T-helper 22 cell (primary cell): ENCODE measurements around the gene P3H2.
"Not testable (repeated sequence)": the region's sequence is repeated elsewhere in the genome, so short reads cannot be mapped to it uniquely, and the experiment has no call there.

Source experiments
- DNase-seq: peaks from one replicate; pipeline ENCODE4 v3.0.0-alpha.2; 2020; ENCODE audit warnings: low read depth

Gene P3H2, protein sequence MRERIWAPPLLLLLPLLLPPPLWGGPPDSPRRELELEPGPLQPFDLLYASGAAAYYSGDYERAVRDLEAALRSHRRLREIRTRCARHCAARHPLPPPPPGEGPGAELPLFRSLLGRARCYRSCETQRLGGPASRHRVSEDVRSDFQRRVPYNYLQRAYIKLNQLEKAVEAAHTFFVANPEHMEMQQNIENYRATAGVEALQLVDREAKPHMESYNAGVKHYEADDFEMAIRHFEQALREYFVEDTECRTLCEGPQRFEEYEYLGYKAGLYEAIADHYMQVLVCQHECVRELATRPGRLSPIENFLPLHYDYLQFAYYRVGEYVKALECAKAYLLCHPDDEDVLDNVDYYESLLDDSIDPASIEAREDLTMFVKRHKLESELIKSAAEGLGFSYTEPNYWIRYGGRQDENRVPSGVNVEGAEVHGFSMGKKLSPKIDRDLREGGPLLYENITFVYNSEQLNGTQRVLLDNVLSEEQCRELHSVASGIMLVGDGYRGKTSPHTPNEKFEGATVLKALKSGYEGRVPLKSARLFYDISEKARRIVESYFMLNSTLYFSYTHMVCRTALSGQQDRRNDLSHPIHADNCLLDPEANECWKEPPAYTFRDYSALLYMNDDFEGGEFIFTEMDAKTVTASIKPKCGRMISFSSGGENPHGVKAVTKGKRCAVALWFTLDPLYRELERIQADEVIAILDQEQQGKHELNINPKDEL

DNA sequence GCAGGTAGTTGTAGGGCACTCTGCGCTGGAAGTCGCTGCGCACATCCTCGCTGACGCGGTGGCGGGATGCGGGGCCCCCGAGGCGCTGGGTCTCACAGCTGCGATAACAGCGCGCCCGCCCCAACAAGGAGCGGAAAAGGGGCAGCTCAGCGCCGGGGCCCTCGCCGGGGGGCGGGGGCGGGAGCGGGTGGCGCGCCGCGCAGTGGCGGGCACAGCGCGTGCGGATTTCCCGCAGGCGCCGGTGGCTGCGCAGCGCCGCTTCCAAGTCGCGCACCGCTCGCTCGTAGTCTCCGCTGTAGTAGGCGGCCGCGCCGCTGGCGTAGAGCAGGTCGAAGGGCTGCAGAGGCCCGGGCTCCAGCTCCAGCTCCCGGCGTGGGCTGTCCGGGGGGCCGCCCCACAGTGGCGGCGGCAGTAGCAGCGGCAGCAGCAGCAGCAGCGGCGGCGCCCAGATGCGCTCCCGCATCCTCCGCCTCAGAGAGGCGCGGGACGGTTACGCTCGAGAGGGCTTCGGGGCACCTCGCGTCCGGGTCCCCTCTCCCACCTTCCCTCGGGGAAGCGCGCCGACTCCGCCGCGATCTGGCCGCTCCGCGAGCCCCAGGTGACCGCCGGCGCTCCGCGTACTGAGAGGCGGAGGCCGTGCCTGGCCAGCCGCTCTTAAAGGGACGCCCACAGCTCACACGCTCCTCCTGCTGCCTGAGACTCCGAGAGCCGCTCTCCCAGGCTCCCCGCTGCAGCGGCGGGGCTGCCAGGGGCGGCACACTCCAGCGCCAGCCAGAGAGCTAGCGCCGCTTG, at the start of gene P3H2:
P3H2 (minus strand) TSS at position 629 of the 792 bp plus-strand sequence; CDS start at position 463, 166 bp downstream.
- DNase-seq = no peak

- DNase-seq = no peak
Measured at GRCh38 chr3:190169877-190170276, 49.2 kb upstream of the P3H2 start.

GRCh38 chr3:190169243-190169642, 48.5 kb upstream of the P3H2 start:
- DNase-seq = no peak

- no peak for DNase-seq
Measured at GRCh38 chr3:190167936-190168680, 47.4 kb upstream of the P3H2 start.

DNA sequence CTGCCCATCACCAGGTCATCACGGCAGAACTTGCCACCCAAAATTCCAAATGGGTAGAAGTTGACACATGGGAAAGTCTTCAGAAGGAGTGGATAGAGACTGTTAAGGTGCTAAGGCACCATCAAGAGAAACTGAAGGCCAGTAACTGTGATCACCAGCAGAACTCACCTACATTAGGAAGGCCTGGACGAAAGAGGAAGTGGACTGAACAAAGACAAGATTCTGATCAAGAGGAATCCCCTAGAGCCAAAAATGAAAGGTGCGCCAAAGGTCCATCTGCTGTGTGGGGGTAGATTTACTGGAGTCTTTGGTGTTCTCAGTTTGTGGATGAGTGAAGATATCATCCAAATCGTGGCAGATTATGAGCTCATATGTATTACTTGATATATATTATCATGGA, 46.3 kb upstream of the P3H2 start:
- DNase-seq = no peak

- DNase-seq = no peak
Measured at GRCh38 chr3:190165253-190165652, 44.6 kb upstream of the P3H2 start.

DNA sequence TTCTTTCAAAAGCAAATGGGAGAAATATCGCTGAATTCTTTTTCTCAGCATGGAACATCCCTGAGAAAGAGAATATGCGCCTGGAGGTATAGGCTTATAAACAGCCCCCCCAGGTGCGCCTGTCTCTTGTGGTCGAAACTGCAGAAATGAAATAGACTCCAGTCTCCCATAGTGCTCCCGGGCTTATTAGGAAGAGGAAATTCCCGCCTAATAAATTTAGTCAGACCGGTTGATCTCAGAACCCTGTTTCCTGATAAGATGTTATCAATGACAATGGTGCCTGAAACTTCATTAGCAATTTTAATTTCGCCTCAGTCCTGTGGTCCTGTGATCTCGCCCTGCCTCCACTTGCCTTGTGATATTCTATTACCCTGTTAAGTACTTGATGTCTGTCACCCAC, 41.3 kb upstream of the P3H2 start:
- not testable (repeated sequence) for DNase-seq

DNA sequence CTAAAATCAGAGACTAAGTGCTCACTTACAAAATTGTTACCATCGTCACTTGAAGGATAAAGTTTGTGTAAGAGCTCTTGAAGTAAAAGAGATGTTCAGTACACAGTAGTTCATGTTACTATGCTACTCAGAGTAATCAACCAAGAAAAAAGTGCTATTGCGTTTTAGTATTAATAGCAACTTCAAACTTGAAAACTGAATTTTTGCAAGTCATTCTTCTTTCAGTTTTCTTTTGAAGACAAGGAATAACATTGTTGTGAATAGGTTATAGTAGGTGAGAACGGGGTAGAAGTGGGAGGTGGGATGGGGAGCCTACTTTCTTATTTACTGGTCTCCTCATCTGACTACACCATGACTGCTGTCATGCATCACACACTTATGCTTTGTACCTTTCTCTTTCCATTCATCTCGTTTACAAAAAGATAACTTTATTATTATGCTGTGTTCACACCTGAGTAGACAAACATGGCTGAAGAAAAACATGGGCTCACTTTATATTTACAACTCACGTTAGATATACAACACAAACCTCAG, 39.3 kb upstream of the P3H2 start:
- no peak for DNase-seq

- no peak for DNase-seq
Measured at GRCh38 chr3:190158261-190158660, 37.6 kb upstream of the P3H2 start.

DNA sequence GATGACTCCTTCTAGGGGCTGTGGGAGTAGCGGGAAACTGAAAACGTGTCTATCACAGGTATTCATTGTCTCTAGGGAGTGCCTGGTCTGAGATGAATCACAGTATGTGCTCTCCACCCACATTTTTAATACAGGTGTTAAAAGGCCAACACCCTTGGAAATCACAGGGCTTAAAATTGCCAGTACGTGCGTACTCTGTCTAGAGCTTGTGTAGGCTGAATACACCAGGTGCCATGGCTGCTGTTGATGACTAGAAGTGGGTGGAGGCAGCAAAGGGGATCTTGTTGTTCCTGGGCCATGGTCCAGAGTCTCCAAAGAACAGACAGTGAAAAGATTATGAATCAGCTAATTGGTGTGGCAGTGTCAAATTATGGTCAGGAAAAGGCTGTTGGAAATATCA, 35.1 kb upstream of the P3H2 start:
- DNase-seq = no peak

- no peak for DNase-seq
Measured at GRCh38 chr3:190150681-190151080, 30.0 kb upstream of the P3H2 start.

DNA sequence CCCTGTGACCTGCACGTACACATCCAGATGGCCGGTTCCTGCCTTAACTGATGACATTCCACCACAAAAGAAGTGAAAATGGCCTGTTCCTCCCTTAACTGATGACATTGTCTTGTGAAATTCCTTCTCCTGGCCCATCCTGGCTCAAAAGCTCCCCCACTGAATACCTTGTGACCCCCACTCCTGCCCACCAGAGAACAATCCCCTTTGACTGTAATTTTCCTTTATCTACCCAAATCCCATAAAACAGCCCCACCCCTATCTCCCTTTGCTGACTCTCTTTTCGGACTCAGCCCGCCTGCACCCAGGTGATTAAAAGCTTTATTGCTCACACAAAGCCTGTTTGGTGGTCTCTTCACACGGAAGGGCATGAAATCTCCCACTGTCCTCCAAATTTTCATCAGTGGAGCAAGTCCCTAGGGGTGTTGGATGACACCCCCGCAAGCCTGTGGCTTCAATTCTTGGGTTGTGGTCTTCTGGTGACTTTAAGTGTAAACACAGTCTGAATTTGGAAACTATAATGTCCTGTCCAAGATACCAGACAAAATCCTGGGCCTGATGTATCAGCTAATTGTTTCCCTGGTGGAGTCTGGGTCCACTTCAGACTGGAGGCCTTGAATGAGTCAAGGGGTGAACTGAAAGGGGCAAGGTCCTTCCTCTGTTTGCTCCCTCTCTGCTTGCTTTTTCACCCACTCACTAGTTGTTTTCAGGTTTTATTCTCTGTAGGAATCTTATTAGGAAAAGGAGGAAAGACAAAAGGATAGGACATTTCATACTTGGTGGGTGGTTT, 29.3 kb upstream of the P3H2 start:
- DNase-seq = not testable (repeated sequence)

DNA sequence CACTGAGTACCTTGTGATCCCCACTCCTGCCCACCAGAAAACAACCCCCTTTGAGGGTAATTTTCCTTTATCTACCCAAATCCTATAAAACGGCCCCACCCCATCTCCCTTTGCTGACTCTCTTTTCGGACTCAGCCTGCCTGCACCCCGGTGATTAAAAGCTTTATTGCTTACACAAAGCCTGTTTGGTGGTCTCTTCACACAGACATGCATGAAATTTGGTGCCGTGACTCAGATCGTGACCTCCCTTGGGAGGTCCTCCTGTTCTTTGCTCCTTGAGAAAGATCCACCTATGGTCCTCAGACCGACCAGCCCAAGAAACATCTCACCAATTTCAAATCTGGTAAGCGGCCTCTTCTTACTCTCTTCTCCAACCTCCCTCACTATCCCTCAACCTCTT, 24.1 kb upstream of the P3H2 start:
- DNase-seq = not testable (repeated sequence)

DNA sequence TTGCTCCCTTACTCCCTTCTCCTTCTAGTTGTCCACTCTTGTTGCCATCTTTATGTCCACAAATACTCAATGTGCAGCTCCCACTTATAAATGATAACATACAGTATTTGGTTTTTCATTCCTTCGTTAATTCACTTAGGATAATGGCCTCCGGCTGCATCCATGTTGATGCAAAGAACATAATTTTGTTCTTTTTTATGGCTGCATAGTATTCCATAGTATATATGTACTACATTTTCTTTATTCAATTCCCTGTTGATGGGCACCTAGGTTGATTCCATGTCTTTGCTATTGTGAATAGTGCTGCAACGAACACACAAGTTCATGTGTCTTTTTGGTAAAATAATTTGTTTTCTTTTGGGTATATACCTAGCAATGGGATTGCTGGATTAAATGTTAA, 21.3 kb upstream of the P3H2 start:
- no peak for DNase-seq

DNA sequence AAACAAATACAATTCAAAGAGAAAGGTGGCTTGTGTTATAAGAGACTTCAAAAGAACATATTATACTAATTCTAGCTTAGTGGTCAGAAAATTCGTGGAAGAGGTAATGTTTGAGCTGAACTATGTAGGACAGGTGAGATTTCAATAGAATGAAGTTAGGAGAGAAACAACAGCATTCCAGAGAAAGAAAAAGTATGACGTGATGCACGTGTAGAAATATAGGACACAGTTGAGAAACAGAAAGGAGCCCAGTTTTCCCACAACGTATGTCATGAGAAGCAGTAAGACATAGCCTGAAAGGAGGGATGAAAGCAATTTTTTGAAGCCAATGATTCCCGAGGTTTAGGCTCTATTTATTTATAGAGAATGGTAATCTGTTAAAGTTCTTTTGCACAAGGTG, 18.7 kb upstream of the P3H2 start:
- DNase-seq = no peak

GRCh38 chr3:190132371-190132770, 11.7 kb upstream of the P3H2 start:
- no peak for DNase-seq

- DNase-seq = no peak
Measured at GRCh38 chr3:190131329-190131728, 10.6 kb upstream of the P3H2 start.

- DNase-seq = no peak
Measured at GRCh38 chr3:190130696-190131095, 10.0 kb upstream of the P3H2 start.

DNA sequence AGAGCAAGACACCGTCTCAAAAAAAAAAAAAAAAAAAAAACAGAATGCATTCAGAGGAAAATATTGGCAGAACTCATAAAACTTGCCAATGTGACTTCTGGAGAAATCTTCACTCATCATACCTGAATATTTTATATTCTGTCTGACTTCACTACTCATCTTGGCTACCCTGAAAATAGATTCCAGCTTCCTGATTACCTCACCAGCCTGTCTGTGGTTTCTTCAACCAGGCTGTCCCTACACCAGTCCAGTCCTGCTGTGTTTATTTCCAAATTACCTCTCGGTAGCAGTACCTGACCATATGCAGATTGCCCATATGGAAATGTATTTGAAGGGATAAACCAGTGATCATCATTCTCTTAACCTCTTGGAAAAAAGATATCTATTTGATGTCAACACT, 9.3 kb upstream of the P3H2 start:
- DNase-seq = no peak

GRCh38 chr3:190127797-190128196, 7.1 kb upstream of the P3H2 start:
- no peak for DNase-seq

DNA sequence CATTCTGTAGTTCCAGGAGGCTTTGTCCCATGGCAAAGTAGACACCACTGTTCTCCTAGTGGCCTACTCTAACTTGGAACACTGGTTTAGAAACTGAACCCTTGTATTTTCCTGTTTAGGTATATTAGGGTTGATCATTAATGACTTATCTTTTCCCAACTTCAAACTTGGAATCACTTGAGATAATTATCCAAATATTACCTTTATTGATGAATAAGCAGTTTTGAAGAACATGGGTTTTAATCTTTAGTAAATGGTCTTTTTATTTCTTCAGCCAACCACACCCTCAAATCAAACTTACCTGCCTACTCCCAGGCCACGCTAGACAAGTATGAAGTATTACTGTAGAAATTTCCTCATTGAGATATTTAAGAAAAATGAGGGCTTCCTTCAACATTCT, 6.5 kb upstream of the P3H2 start:
- no peak for DNase-seq
